Activated CD8-positive, alpha-beta T cell treated with anti-CD3 and anti-CD28 coated beads, Interleukin-2, amount 10 ng/mL, durations not matched to agents 7 days and 5 days (primary cell): Measurements from ENCODE around the gene ZNF491. TPM values are rescaled to one million over a fixed set of nuclear protein-coding genes. Genes with fewer than 3 reads are reported as not detected.
A peak's percentile ranks its signal among the peaks of the same experiment; 100 is the strongest.
"Not testable (repeated sequence)": the region's sequence is repeated elsewhere in the genome, so short reads cannot be mapped to it uniquely, and the experiment has no call there.

Experiments
- ATAC-seq: fragments of 150-1000 bp; cut with Tn5 transposase; one replicate; pipeline ENCODE4 v1.10.0; 2021; ENCODE audit warnings: moderate library complexity
- CTCF ChIA-PET: fragments of 350-600 bp; sonication (Branson Sonifier 250); formaldehyde crosslinking; loops from one replicate; lab custom pipeline; 2021; ENCODE audit warnings: antibody characterized with exemption; lab: Charles Lee
- POLR2A ChIA-PET: fragments of 350-600 bp; sonication (Branson Sonifier 250); formaldehyde crosslinking; loops from one replicate; lab custom pipeline; 2021; ENCODE audit warnings: antibody characterized with exemption; lab: Charles Lee
- DNase-seq: peaks from one replicate; pipeline ENCODE4 v3.0.0-alpha.2; 2020
- H3K27ac Mint-ChIP-seq: one replicate; pipeline ENCODE4 v1.8.0; 2021; ENCODE audit warnings: mild to moderate bottlenecking, mixed read lengths
- H3K27me3 Mint-ChIP-seq: one replicate; pipeline ENCODE4 v1.8.0; 2021; ENCODE audit warnings: low read depth, mixed read lengths
- H3K36me3 Mint-ChIP-seq: one replicate; pipeline ENCODE4 v1.8.0; 2021; ENCODE audit warnings: low read depth, mixed read lengths
- H3K4me1 Mint-ChIP-seq: one replicate; pipeline ENCODE4 v1.8.0; 2021; ENCODE audit warnings: low read depth, mixed read lengths
- H3K4me3 Mint-ChIP-seq: one replicate; pipeline ENCODE4 v1.8.0; 2021; ENCODE audit warnings: mild to moderate bottlenecking, mixed read lengths
- H3K9me3 Mint-ChIP-seq: one replicate; pipeline ENCODE4 v1.8.0; 2022; ENCODE audit warnings: mixed read lengths; ENCODE audit not compliant: insufficient read depth
- total RNA-seq, 2 experiments: library from RNA; stranded (reverse); gene quantifications; one replicate each; pipeline ENCODE4 v1.2.3, GENCODE V29; 2021

Gene ZNF491
- total RNA-seq, 2 experiments from 2014 or later = 1.8 to 2.1 TPM

GRCh38 chr19:11848594-11849469, 50.5 kb downstream of the ZNF491 start, which contains the start of gene ZNF439:
TSS of gene ZNF439 (plus strand) at chr19:11848726. CDS start at chr19:11848868, 142 bp downstream.
- DNase-seq = peak; percentile 95
- ChIA-PET POLR2A (interaction anchor here (0.7 to 1.3 kb wide), 2 partner anchors 10 to 254 kb away, joined by 3 read pairs; no protein-coding TSS in a partner anchor), CTCF (interaction anchor here (1.0 to 2.8 kb wide), 2 partner anchors 51 to 75 kb away, joined by 4 to 13 read pairs; partner anchors contain the start of gene ZNF491)
- Mint-ChIP-seq H3K27me3 (no peaks in the 10 kb centered on the region), H3K4me3 (peak within 1 kb of the TSS; percentile 79), H3K36me3 (peaks cover 39% of the 10 kb centered on the region), H3K9me3 (peaks cover 23% of the 10 kb centered on the region), H3K4me1 (peaks cover 22% of the 10 kb centered on the region), H3K27ac (peak within 1 kb of the TSS; percentile 83)
- peak; percentile 100 for ATAC-seq

DNA sequence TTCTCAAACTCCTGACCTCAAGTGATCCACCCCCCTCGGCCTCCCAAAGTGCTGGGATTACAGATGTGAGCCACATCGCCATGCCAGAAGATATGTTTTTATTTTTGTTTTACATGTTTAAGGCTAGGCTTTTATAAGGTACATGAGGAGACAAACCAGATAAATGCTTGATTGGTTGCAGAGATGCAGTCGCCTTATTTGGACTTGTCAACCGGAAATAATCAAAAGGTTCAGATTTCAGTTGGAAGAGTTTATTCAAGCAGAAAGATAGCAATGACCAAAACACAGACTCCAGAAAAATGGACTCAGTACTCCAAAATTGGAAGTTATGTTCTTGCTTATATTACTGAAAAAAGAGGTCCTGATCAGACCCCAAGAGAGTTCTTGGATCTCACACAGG, 52.0 kb downstream of the ZNF491 start:
- H3K27me3 Mint-ChIP-seq, POLR2A ChIA-PET, CTCF ChIA-PET, DNase-seq, H3K27ac Mint-ChIP-seq, ATAC-seq: not testable (repeated sequence)
- Mint-ChIP-seq H3K4me1 (peaks cover 22% of the 10 kb centered on the region), H3K9me3 (peaks cover 17% of the 10 kb centered on the region), H3K4me3 (peak overlapping the region; percentile 79), H3K36me3 (peaks cover 48% of the 10 kb centered on the region)

DNA sequence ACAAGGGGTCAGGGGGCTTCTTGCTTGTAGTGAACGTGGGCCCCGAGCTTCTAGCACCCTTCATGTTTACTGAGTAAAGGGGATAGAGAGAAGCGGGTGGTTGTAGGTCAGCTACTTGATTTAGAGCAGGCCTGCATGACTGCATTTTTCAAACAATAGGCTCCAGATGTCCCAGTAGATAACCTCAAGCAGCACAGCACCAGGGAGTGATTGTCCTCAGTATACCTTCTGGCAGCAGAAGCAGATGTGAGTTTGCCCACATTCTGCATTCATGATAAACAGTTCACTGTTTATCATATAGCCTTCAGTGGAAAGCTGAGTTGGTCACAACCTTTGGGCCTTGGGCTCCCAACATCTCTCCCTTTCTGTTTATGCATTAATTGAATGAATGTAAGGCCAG, 55.0 kb downstream of the ZNF491 start:
- peaks cover 13% of the 10 kb centered on the region for H3K4me1 Mint-ChIP-seq
- ChIA-PET CTCF (no interaction called here), POLR2A (no interaction called here)
- no peak overlapping the region for H3K27ac Mint-ChIP-seq
- no peak for DNase-seq
- no peak overlapping the region for H3K4me3 Mint-ChIP-seq
- H3K9me3 Mint-ChIP-seq = peaks cover 40% of the 10 kb centered on the region
- H3K36me3 Mint-ChIP-seq = peaks cover 70% of the 10 kb centered on the region
- ATAC-seq = no peak
- no peaks in the 10 kb centered on the region for H3K27me3 Mint-ChIP-seq

DNA sequence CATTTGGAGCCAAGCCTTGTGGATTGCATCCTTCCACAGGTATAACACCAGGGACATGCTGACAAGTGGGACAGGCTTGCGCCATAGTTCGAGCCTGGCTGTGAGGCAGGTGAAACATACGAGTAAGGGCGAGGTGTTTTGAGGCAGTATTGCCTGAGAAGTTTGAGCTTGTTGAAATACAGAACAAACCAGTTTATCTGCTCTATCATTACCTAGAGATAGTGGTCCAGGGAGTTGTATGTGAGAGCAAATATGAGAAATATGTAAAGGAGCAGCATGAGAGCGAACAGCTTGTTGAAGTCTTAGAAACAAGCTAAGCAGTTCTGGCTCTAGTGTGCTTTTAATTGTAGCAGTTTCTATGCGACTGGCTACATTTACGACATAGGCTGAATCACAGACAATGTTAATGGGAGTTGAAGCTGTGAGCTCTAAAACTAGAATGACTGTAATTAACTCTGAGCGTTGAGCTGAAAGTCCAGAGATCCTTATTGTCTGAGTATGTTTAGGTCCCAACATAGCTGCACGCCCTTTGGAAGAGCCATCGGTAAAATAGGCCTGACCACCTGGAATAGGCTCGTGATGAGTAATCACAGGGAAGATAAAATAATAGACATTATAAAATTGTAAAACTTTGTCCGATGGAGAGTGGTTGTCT, 58.4 kb downstream of the ZNF491 start:
- ChIA-PET CTCF (interaction anchor here (1.0 kb wide), 1 partner anchor 59 kb away, joined by 4 read pairs; the partner anchor contains the start of gene ZNF491), POLR2A (no interaction called here)
- ATAC-seq (no peak), DNase-seq (no peak)
- Mint-ChIP-seq H3K27me3 (no peaks in the 10 kb centered on the region), H3K4me3 (no peak overlapping the region), H3K4me1 (no peaks in the 10 kb centered on the region), H3K9me3 (peaks cover 58% of the 10 kb centered on the region), H3K36me3 (peaks cover 54% of the 10 kb centered on the region), H3K27ac (no peak overlapping the region)

Other genes starting within 250 kb of the ZNF491 start
- 10 to 100 TPM; 47.9 to 52.8 TPM for gene ELOF1, start 239.3 kb upstream of the ZNF491 start, total RNA-seq
- gene ACP5, start 220.9 kb upstream of the ZNF491 start, total RNA-seq = 1 to 10 TPM; 9.8 to 9.9 TPM
- gene ZNF627, start 201.0 kb upstream of the ZNF491 start, total RNA-seq = 1 to 10 TPM; 3.7 to 4.8 TPM
- gene ZNF823, start 59.6 kb upstream of the ZNF491 start, total RNA-seq = 1 to 10 TPM; 6.5 to 7.0 TPM
- gene ZNF441, start 31.5 kb upstream of the ZNF491 start, total RNA-seq = 1 to 10 TPM; 7.9 to 8.7 TPM
- 10 to 100 TPM; 15.2 to 17.7 TPM for gene ZNF440, start 15.8 kb downstream of the ZNF491 start, total RNA-seq
- 10 to 100 TPM in 1 of 2 experiments, 1 to 10 TPM in 1; 9.7 to 10.2 TPM for gene ZNF439, start 50.2 kb downstream of the ZNF491 start, total RNA-seq
- 1 to 10 TPM; 3.4 to 4.0 TPM for gene ZNF69, start 89.3 kb downstream of the ZNF491 start, total RNA-seq
- gene ZNF700, start 126.6 kb downstream of the ZNF491 start, total RNA-seq = 10 to 100 TPM; 22.7 to 25.7 TPM
- gene ZNF763, start 166.5 kb downstream of the ZNF491 start, total RNA-seq = 1 to 10 TPM; 2.0 to 2.3 TPM
- under 1 TPM; 0.60 to 0.95 TPM for gene ZNF433, start 237.2 kb downstream of the ZNF491 start, total RNA-seq